NCI-H345 (cell line): ENCODE measurements around the gene FUT7.

Experiments used
- DNase-seq: peaks from one replicate; lab custom pipeline; 2025; lab: John Stamatoyannopoulos, UW

FUT7 gene

DNA sequence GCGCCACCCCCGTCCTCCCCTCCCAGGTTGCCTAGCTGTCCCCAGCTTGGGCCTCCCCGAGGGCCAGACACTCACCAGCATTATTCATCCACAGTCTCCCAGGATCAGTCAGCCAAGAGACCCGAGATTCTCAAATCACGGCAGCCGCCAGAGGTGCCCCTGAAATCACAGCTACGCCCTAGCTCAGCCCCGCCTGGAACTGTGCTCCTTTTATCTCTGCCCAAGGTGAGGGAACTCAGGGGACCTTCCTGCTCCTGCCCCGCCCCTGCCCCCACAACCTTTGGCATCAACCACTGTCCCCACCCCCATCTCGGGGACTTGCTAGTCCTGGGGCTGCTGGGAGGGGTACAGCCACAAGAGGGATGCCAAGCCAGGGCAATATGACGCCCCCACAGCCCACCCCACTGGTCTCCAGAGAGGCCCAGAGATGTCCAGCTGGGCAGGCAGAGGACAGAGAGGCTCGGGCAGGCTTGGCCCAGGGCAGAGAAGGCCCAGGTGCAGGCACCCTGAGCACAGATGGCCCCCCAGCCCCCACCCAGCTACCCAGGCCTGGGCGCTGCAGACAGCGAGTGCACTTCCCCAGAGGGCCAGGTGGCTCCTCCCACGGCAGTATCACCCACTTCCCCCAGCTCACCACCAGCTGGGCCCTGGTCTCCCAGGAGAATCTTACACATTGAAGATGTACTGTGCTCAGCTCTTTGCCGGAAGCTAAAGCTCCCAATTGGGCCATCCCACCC, at the start of gene FUT7:
Gene FUT7 (minus strand): TSS at position 185 of the 737 bp plus-strand sequence. CDS start 97 bp downstream, at position 88.
- DNase-seq = no peak

GRCh38 chr9:137080260-137081122, 48.6 kb upstream of the FUT7 start:
- no peak for DNase-seq

- DNase-seq = no peak
Observed at GRCh38 chr9:137079401-137079787, 47.5 kb upstream of the FUT7 start.

GRCh38 chr9:137078701-137079400, 47.0 kb upstream of the FUT7 start:
- no peak for DNase-seq

DNA sequence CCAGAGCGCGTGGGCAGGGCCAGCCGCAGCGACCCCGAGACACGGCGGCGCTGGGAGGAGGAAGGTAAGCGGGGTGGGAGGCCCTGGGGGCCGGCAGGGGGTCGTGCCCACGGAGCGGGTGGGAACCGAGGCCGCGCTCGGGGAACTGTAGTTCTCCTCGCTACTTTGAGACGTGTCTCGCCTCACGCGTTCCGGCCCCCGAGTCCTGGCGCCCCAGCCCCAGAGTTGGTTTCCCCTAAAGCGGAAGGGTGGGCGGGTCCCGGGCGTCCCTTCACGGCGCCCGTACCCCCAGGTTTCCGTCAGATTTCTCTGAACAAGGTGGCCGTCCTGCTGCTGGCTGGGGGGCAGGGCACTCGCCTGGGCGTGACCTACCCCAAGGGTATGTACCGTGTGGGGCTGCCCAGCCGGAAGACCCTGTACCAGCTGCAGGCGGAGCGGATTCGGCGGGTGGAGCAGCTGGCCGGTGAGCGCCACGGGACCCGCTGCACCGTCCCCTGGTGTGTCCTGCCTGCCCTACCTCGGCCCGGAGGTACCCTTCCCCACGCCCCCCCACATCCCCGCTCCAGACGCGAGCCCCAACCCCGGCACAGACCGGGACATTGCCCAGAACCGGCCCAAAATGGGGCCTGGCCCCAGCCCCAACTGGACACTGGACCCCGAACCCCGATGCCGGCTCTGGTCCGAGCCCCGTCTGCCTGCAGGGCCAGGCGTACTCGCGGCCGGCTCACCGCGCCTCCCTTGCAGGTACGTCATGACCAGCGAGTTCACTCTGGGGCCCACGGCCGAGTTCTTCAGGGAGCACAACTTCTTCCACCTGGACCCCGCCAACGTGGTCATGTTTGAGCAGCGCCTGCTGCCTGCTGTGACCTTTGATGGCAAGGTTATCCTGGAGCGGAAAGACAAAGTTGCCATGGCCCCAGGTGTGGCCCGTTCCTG, 46.1 kb upstream of the FUT7 start:
- DNase-seq = no peak

- peak; percentile 38 for DNase-seq
Observed at GRCh38 chr9:137077010-137077747, 45.3 kb upstream of the FUT7 start, which contains the start of gene UAP1L1. TSS of gene UAP1L1 (plus strand) at chr9:137077517. CDS start at chr9:137077533, 16 bp downstream.

GRCh38 chr9:137076636-137077009, 44.7 kb upstream of the FUT7 start:
- DNase-seq = no peak

DNA sequence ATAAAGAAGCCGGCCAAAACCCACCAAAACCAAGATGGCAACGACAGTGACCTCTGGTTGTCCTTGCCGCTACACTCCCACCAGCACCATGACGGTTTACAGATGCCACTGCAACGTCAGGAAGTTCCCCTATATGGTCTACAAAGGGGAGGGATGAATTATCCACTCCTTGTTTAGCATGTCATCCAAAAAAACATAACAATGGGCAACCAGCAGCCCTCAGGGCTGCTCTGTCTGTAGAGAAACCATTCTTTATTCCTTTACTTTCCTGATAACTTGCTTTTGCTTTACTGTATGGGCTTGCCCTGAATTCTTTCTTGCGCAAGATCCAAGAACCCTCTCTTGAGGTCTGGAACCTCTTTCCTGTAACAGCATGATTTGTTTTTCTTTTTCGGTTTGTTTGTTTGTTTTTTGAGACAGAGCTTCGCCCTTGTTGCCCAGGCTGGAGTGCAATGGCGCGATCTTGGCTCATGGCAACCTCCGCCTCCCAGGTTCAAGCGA, 43.4 kb upstream of the FUT7 start:
- no peak for DNase-seq

DNA sequence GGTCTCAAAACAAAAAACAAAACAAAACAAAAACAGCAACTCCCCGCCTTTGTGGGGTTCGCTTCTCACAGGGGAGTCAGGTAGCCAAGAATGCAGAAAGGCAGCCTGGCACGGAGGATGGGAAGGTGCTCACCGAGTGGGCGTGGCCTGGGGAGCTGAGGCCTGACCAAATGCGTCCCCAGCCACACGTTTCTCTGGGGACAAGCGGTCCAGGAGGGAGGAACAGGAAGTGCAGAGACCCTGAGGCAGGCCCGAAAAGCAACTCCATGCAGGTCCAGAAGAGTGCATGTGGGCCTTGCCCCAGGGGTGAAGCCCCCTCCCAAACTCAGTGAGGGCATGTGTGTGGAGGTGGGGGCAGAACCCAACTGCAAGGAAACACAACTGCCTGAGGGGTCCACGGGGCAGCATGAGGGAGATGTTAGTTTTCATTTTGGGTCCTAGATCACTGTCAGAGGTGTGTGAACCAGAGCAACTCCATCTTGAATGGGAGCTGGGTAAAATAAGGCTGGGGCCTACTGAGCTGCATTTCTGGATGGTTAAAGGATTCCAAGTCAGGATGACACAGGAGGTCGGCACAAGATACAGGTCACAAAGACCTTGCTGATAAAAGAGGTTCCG, 42.9 kb upstream of the FUT7 start:
- no peak for DNase-seq

DNA sequence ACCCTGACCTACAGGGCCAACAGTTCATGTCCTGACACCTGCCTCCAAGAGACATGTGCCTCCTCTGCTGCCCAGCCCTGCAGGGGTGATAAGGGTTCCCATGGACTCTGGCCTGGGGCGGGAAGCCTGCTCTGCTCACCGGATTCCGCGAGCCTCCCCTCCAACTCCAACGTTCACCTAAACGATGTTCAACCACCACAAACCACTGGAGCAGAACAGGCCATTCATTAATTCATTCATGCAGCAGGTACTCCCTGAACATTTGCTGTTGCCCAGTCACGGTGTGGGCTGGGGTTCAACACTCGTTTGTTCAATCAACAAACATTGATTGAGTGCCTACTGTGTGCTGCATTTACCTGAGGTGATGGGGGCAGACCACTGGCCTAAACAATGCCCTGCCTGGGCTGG, 42.1 kb upstream of the FUT7 start:
- no peak for DNase-seq

GRCh38 chr9:137071282-137071681, 39.4 kb upstream of the FUT7 start:
- no peak for DNase-seq

- peak; percentile 62 for DNase-seq
Observed at GRCh38 chr9:137070906-137071275, 39.0 kb upstream of the FUT7 start.

DNA sequence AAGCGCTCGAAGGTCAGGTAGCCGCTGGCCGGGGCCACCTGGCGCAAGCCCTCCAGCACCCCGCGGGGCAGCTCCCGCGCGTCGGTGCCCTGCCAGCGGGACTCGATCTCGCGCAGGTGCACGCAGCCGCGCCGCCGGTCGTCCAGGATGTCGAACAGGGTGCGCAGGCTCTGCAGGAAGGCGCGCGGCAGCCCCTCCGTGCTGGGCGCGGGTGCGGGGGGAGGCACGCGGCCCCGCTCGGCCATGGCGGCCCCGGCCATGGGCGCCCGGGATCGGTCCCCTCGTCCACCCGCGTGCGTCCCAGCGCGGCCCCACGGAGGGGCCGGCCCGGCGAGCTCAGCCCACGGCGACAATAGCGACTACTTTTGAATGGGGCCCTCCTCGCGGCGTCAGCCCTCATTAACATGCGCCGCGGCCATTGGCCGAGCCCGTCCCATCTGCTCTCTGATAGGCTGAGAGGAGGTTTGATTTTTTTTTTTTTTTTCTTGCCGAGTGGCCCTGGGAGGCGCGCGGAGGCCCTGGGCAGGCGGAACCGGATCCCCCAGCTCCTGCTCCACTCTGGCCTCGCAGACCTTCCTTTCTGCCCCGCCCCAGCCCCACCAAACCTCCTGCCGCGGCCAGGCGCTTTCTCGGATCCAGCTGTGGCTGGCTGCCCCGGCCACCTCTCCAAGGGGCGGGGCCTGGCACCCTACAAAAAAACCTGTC, 38.5 kb upstream of the FUT7 start, which contains the start of gene SAPCD2:
Gene SAPCD2 (minus strand): TSS at position 357 of the 705 bp plus-strand sequence. CDS start 97 bp downstream, at position 260.
- peak; percentile 92 for DNase-seq

DNA sequence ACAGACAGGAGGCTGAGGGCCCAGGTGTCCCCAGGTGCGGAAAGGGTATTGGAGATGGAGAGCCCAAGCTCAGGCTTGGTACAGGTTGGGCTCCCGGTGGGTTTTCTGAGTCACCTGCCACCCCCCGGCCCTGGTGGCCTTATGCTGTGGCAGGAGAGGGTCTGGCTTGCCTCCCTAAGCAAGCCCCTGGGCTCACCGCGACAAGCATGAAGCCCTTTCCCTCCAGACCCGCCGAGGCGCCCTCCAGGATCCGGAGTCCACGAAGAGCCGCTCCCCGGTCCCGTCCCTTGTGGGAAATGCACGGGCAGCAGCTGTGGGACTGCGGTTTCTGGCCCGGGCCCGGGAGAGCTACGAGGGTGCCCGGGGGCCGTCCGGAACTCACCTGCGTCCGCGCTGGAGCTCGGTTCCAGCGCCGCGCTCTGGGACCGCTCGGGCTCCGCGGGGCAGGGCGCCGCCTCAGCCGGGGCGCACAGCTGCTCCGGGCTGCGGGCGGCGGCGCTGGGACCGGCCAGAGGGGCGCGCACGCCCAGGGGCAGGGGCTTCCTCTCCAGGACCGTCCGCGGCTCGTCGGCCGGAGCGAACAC, 37.7 kb upstream of the FUT7 start:
- DNase-seq = no peak

DNA sequence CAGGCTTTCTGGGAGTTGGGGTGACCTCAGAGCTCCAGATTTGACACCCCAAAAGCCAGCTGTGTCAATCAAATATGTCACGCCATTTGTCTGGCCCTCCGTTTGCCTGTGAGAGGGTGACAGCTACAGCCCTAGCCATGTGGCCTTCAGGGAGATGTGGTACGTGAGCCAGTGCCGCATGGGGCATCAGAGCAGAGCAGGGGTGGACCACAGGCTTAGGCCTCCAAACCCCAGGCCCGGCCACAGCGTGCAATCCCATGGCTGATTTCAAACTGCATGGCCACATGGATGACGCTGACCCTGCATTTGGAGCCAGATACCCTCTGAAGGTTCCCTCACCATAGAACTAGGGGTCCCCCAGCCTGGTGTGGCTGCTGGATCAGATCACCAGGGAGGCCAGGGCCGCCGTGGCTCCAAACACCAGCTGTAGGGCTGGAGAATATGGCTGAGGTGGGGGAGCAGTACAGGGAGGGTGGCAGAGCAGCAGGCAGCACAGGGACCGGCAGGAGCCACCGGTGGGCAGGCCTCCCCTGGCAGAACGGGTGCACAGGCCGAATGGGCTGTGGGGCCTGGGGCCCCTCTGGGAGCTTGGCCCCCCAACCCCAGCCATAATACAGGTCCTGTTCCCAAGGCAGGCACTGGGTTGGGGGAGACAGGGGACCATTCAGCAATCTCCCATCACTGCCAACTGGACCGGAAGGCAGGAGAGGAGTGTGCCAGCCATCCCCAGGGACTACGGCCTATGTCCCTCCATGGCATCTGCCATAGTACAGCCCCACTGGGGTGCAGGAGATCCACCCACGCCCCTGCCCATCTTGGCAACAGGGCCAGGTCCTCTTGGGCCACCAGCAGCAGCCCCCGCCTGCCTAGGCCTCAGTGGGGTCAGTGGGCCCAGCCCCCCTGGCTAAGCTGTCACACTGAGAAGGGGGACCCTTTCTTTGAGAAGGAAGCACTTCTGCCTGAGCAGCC, 36.9 kb upstream of the FUT7 start:
- DNase-seq = no peak

DNA sequence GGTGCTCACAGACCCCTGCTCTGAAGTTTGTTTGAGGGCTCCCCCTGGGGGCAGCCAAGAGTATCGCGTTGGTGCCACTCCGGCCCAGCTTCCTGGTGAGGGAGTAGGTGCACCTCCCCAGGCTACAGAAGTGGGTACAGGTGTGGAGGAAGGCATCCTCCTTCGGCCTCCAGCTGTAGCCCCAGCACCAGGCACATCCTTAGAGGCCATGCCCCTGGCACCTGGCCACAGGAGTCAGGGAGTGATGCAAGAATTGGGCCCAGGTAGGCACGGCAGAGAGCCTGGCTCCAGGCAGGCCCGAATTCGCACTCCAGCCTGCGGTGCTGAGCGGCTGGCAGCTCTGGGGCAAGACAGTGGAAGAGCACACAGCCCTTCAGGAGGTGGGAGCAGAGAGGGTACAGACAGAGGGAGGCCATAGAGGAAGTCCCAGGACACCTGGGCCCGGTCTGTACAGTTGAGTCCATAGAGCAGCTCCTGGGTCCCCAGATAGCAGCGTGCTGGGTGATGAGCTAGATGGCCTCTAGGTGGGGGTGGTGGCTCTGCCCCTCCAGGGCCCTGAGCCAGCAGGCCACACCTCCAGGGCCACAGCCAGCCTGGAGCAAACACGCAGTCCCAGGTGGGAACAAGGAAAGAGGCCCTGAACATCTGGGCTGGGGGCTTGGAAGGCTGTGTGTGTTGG, 36.1 kb upstream of the FUT7 start:
- DNase-seq = peak; percentile 86
